GM21390 (cell line): ENCODE results near the gene ARHGAP4.

Source experiments
- ATAC-seq: cut with Tn5 transposase; IDR thresholded peaks from one replicate; pipeline ENCODE4 v1.9.1; 2021; ENCODE audit not compliant: unreplicated experiment

Gene ARHGAP4

DNA sequence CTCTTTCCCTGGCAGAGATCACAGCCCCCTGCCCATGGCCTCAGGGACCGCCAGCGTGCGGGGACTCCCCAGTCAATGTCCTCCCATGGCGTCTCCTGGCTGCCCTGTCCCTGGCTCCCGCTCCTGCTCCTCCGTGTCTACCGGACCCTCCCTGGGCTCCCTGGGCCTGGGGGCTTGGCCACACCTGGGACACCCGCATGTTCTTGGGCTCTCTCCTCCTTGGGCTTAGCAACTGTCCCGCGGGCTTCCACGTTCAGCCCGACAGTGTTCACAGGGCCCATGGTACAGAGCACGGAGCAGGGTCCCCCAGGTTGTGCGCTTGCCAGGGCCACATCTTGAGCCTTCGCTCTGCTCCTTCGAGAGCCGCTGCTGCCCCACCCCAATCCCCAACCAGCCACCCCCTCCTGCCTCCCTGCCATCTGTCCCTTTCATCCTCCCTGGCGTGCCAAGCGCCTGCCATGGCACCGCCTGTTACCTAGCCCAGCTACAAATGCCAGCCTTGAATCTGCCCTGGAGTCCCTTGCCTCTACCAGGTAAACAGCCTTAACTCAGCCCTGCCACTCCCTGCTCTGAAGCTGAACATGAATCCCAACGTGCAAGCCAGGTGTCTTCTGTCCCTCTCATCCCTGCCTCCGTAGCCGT lies 17.7 kb downstream of the ARHGAP4 start:
- no peak for ATAC-seq

DNA sequence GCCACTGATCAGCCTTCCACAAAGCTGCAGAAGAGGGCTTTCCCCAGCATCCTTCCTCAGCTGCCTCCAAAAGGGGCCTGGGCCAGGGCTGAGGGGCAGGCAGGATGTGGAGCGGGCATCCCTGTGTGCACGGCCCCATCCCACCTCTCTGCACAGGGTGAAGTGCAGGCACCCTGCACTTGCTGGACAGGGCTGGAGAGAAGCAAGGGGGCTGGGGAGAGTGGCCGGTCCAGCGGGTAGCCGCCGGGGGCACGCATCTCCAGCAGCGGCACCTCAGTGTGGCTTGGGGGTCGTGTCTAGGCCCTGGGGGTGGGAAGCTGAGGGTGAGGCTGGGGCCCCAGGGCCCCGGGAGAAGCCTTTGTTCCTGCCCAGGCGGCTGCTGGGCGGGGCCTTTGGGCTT lies 18.6 kb downstream of the ARHGAP4 start:
- ATAC-seq: no peak

DNA sequence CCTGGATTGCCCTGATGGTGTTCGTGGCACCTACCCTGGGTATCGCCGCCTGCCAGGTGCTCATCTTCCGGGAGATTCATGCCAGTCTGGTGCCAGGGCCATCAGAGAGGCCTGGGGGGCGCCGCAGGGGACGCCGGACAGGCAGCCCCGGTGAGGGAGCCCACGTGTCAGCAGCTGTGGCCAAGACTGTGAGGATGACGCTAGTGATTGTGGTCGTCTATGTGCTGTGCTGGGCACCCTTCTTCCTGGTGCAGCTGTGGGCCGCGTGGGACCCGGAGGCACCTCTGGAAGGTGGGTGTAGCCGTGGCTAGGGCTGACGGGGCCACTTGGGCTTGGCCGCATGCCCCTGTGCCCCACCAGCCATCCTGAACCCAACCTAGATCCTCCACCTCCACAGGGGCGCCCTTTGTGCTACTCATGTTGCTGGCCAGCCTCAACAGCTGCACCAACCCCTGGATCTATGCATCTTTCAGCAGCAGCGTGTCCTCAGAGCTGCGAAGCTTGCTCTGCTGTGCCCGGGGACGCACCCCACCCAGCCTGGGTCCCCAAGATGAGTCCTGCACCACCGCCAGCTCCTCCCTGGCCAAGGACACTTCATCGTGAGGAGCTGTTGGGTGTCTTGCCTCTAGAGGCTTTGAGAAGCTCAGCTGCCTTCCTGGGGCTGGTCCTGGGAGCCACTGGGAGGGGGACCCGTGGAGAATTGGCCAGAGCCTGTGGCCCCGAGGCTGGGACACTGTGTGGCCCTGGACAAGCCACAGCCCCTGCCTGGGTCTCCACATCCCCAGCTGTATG lies 19.7 kb downstream of the ARHGAP4 start:
- ATAC-seq: no peak

DNA sequence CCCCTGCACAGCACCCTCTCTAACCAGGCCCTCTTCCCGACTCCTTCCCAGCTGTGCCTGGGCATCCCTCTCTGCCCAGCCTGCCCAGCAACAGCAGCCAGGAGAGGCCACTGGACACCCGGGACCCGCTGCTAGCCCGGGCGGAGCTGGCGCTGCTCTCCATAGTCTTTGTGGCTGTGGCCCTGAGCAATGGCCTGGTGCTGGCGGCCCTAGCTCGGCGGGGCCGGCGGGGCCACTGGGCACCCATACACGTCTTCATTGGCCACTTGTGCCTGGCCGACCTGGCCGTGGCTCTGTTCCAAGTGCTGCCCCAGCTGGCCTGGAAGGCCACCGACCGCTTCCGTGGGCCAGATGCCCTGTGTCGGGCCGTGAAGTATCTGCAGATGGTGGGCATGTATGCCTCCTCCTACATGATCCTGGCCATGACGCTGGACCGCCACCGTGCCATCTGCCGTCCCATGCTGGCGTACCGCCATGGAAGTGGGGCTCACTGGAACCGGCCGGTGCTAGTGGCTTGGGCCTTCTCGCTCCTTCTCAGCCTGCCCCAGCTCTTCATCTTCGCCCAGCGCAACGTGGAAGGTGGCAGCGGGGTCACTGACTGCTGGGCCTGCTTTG lies 20.5 kb downstream of the ARHGAP4 start:
- ATAC-seq: no peak

DNA sequence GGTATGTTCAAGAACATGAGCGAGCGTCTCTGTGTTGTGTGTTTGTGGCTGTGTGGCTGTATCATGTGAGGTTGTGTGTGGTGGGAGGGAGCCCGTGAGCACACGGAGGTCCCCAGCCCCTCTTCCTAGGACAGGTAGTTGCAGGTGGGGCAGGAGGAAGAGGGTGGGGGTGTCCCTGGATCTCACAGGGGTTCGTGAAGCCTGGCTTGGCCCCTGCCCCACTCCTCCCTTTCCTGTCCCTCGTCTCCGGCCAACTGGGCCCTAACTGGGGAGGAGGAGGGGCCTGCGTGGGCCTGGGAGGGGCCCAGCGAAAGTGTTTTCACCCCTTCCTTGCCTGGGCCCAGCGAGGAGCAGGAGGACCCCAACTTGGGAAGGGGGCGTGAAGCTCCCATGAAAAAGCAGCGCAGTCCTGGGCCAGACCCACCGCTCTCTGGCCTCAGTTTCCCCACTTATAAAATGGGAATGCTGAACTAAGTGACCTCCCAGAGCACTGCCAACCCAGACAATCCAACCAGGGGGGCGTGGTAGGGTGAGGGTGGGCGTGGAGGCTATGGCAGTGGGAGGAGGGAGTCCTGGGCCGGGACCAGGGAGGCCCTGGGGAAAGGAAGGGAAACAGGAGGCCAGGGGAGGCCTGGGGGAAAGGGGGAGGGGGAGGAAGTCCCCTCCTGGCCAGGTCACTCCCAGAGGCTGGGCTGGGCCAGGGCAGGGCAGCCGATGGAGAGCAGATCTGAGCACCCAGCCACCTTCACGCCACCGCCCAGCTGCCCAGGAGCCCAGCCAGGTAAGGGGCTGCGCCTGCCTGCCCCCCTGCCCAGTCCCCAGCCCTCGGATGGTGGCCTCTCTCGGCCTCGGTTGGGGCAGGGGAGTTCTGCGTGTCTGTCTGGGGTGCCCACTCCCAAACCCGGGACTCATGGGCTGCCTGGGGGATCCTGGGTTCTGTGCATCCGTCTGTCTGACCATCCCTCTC lies 21.8 kb downstream of the ARHGAP4 start, which contains the start of gene AVPR2:
TSS of gene AVPR2 (plus strand) at position 683 of the 967 bp plus-strand sequence. CDS start 473 bp downstream, outside the sequence.
- no peak for ATAC-seq

DNA sequence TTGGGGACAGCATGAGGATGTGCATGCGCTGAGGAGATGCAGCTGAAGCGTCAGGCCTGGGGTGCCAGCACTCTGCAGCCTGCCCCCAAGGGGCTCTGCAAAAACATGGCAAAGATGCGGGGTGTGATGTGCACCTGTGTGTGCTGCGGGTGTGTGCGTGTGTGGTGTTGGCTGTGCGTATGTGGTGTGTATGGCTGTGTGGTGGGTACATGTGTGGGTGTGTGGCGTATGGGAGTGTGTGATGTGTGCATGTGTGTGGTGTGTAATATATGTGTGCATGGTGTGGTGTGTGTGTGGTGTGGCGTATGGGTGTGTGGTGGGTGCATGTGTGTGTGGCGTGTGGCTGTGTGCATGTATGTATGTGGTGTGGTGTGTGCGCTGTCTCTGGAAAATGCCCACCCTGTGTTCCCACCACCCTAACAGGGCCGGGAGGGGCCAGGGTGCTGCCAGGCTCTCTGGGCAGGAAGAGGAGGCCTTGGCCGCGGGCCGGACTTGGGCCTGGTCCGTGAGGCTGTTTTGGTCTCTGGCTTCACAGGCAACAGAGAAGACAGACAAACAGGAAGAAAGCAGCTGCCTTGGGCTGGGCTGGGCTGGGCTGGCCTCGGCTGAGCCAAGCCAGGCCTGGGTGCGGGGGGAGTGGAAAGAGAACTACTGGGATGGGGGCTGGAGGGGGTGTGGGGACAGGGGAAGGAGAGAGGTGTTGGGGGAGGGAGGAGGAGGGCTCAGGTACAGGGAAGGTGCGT lies 22.7 kb downstream of the ARHGAP4 start:
- no peak for ATAC-seq

DNA sequence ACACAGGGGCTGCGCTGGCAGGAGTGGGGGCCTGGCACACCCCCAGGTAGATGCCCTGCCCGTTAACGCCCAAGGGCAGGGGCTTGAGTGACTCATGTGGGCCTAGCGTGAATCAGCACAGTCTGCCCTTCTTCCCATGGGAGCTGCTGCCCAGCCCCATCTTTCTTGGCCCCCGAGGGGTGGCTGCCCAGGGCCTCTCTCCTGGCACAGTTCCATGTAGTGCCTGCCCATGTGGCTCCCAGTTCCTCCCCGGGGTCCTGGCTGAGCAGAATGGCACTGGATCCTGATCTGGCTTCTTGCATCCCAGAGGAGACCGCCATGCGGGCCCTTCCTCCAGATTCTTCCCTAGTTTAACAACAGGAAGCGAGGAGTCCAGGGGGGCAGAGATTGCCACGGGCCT lies 23.7 kb downstream of the ARHGAP4 start:
- no peak for ATAC-seq

DNA sequence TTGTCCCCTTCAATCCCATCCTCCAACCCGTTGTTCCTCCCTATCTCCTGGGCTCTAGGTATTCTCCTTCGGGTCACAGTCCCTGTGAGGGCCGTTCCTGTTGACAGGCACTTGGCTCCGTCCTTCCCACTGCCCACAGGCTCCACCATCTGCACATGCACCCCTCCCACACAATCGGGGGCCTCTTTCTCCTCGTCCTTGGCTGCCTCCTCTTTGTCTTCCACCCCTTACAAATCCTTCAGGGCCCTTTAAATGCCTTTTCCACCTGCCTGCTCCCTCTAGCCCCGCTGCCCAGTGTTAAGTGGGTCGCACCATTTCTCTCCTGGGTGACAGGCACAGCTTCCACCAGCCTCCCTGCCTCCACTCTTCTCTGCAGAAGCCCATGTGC lies 24.3 kb downstream of the ARHGAP4 start:
- ATAC-seq: no peak

DNA sequence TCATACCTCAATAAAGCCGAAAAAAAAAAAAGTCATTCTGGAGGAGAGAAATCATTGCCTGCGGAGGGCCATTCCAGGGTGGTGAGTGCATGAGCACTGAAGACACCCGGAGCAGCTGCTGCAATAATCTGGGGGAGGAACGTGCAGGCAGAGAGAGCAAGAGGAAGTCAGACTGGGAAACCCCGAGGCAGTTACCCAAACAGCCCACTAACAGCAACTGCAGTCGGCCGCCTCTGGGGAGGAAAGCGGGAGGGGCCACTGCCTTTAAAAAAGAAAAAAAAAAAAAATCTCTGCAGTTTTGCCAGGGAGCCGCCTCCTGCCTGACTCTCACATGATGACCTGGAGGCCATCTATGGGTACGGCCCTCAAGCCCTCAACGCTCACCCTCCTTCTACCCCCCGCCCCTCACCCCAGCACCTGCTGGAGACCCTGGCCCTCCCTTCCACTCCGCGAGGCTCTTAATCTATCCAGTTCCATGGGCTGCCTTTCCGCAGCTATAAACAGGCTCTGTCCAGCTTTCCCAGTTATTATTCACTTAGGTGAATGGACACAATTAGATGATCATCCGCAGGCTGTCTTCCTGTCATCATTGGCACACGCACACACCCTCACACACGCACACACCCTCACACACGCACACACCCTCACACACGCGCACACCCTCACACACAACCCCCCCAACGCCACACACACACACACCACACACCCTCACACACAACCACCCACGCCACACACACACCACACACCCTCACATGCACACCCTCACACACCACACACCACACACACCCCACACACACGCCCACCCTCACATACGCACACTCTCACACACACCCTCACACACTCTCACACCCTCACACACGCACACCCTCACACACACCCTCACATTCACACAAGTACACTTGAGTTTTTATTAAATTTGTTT lies 25.0 kb downstream of the ARHGAP4 start:
- ATAC-seq: peak; percentile 63

DNA sequence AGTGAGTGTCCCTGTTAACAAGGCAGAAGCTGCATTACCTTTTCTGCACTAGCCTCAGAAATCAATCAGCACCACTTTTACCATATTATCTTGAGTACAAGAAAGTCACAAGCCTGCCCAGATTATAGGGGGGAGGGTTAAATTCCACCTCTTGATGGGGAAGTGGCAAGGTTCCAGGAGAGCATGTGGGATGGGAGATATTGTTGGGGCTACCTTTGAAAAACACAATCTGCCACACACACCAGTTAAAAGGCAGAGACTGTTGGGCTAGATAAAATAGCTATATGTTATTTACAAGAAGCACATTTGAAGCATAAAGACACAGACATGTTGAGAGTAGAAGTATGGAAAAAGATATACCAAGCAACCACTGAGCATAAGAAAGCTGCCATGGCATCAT lies 28.2 kb downstream of the ARHGAP4 start:
- ATAC-seq: no peak

DNA sequence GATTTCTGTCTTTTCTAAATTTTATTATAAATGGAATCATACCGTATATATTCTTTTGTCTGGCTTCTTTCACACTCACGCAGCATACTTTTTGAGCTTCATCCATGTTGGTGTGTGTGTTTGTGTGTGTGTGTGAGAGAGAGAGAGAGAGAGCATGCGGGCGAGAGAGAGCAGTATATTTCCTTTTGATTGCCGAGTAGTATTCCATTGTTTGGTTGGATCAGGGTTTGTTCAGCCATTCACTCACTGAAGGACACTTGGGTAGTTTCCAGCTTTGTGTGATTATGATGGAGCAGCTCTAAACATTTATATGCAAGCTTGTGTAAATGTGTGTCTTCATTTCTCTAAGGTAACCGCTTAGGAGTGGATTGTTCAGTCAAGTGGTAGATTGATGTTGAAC lies 36.9 kb downstream of the ARHGAP4 start:
- no peak for ATAC-seq

DNA sequence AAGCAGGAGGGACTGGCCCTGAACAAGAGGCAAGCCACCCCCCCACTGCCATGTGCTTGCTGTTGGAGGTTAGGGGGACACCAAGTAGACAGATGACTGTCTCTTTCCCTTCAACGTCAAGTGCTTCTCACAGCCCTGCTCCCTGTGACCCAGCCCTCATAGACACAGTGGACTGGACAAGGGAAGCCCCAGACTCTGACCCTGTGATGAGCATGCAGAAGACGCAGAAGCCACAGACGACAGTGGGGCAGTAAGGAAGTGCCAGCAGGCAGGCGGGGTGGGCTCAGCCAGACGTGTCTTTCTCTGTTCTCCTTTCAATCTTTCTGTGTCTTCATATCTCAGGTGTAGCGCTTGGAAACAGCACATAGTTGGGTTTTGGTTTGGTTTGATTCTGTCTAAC lies 37.7 kb downstream of the ARHGAP4 start:
- no peak for ATAC-seq

DNA sequence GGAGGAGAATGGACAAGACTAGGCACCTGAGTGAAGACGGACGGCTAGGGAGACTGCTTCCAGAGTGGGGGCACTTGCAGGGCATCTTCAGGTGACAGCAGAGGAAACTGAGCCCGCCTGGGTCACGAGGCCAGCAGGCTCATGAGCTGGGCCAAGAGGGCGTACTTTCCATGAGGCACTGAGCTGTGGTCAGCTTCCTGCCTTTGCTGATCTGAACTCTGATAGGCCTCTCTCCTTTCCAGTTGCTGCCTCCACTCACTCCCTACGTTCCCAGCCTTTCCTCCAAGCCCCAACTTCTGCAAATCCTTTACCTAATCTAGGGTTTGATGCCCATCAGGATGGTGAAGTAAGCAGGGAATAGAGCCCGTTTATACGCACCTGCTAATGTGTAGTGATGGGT lies 38.7 kb downstream of the ARHGAP4 start:
- no peak for ATAC-seq

DNA sequence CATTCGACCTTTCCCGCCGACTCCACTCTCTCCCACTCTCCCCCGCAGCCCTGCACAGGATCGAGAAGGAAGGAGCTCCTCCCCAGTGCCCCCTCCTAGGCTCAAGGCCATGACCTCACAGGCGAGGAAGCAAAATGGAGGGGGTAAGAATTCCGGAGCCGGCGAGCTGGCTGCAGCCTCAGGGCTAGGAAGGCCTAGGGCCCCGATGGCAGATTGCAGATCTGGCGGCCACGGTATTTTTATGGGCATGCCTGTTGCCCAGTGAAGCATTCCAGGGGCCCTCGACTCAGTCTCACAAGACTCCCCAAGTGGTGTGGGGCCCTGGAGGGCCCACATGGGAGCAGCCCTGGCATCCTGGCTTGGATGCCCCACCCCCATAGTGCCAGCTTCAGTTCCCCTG lies 39.1 kb downstream of the ARHGAP4 start:
- no peak for ATAC-seq

DNA sequence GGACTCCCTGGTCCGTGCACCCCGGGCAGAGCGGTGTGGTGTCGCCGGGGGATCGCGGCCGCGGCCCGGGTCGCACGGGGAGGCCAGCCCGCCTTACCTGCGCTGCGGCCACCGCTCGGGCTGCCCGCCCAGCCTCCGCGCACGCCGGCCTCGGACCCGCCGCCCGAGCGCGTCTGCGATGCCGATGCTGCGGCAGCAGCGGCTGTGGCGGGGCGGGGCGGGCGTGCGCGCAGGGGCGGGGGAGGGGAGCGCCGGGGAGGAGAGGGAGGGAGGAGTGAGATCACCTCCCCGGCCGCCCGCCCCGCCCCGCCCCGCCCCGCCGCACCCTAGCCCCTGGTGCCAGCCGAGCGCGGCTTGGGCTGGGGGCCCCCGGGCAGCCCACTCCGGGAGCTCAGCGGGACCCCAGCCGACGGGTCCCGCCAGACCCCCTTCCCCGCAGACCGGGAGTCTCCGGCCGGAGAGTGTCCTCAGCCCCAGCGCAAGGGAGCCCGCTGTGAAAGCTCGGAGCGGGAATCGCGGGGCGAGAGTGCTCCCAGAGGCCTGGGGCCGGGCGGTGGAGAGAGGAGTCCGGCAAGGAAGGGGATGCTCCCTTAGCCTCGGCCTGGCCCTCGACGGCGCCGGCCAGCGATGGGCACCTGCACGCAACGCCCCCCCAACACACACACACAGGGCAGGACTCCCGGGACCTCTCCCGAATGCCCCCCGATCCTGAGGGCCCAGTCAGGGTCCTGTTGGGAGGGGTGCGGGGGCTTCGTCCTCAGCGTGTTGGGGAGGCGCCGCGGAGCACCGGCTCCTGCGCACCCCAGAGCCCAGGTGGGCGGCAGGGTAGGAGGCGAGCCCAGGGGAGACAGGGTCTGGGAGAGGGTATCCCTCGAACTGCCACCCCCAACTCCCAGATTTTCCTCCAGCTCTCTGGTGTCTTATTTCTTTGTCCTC lies 39.8 kb downstream of the ARHGAP4 start, which contains the start of gene L1CAM:
TSS of gene L1CAM (minus strand) at position 206 of the 936 bp plus-strand sequence. CDS start 10,337 bp downstream, outside the sequence.
- no peak for ATAC-seq

DNA sequence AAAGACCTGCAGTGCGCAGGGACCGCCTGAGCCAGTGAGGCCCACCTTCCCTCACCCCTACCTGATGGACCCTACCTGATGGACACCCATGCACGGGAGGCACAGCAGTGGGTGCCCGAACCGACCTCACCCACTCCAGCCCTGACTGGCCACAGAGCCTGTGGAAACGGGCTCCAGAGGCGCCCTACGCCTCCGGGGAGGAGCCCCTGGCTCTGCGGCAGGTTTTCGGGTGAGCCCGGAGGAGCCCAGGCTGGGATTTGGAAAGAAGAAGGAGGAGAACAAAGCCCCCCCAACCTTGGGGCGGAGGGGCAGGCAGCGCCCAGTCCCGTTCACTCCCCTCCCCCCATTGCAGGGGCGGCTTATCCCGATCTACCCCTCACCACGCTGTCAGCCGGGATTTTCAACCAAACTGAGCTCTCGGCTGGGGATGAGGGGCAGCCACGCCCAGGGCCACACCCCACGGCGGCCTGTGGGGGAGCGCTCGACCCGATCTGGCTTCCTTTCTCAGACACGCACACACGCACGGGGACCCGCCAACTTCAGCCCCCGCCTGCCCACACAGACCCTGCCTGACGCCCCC lies 40.8 kb downstream of the ARHGAP4 start:
- no peak for ATAC-seq

DNA sequence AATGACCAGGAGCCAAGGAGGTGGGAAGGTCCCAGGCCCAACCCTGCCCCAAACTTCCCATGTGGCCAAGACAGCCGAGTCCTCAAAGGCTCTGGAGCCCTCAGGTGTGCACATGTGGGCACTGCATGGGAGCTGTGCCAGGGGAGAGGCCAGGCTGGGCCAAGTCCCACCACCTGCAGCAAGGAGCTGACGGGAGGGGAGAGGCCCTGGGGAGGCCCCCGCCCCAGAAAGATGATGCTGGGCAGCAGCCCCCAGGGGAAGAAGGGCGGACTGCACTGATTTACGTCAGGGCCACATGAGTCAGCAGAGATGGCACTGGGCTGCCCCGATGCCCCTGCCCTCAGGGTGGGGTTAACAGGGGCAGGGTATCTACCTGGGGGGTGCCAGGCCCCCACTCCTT lies 41.5 kb downstream of the ARHGAP4 start:
- no peak for ATAC-seq

DNA sequence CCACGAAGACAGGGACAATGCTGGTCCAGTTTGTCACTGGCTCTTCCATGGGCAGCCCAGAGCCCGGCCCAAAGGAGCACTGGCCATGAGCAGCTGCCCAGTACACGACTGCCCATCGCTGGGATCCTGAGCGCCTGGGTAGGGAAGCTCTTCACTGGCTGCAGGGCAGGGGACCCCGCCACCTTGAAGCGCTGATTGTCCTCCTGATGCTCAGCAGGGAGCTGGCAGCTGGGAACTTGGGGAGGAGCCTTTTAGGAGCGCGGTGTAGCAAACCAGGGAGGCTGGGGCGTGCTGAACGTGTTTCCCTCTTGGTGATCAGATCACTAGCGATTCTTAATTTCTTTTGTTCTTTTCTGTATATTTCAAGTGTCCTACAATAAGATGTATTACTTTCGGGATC lies 41.9 kb downstream of the ARHGAP4 start:
- ATAC-seq: no peak
